ENCODE data around the gene RGS3.
"Not testable (repeated sequence)": the region's sequence is repeated elsewhere in the genome, so short reads cannot be mapped to it uniquely, and the experiment has no call there.

The RGS3 gene

GRCh38 chr9:113463418-113464285 lies at the start of gene RGS3:
RGS3 (plus strand) TSS chr9:113463727; CDS start chr9:113463803, 76 bp downstream.
- in situ Hi-C loops (cut with MboI; ENCODE audit: low sequenced_read_pairs), result no loop called here

GRCh38 chr9:113416149-113416721 lies 47.3 kb upstream of the RGS3 start:
- in situ Hi-C loops (cut with MboI; ENCODE audit: low sequenced_read_pairs), result no loop called here

- in situ Hi-C loops (cut with MboI; ENCODE audit: low sequenced_read_pairs), result no loop called here
Measured at GRCh38 chr9:113417370-113417769, 46.2 kb upstream of the RGS3 start.

GRCh38 chr9:113421726-113422125 lies 41.8 kb upstream of the RGS3 start:
- in situ Hi-C loops (cut with MboI; ENCODE audit: low sequenced_read_pairs), result no loop called here

- in situ Hi-C loops (cut with MboI; ENCODE audit: low sequenced_read_pairs), result no loop called here
Measured at GRCh38 chr9:113425072-113425471, 38.5 kb upstream of the RGS3 start.

GRCh38 chr9:113426701-113427100 lies 36.8 kb upstream of the RGS3 start:
- in situ Hi-C loops (cut with MboI; ENCODE audit: low sequenced_read_pairs), result no loop called here

- in situ Hi-C loops (cut with MboI; ENCODE audit: low sequenced_read_pairs), result no loop called here
Measured at GRCh38 chr9:113427629-113428028, 35.9 kb upstream of the RGS3 start.

- in situ Hi-C loops (cut with MboI; ENCODE audit: low sequenced_read_pairs), result no loop called here
Measured at GRCh38 chr9:113428062-113428615, 35.4 kb upstream of the RGS3 start.

GRCh38 chr9:113431191-113431590 lies 32.3 kb upstream of the RGS3 start:
- in situ Hi-C loops (cut with MboI; ENCODE audit: low sequenced_read_pairs), result no loop called here

- in situ Hi-C loops (cut with MboI; ENCODE audit: low sequenced_read_pairs), result no loop called here
Measured at GRCh38 chr9:113436728-113437515, 26.6 kb upstream of the RGS3 start.

GRCh38 chr9:113437716-113438115 lies 25.8 kb upstream of the RGS3 start:
- in situ Hi-C loops (cut with MboI; ENCODE audit: low sequenced_read_pairs), result not testable (repeated sequence)

- in situ Hi-C loops (cut with MboI; ENCODE audit: low sequenced_read_pairs), result loop anchor here (5.0 kb wide), 1 partner anchor 213 kb away; no protein-coding TSS in a partner anchor
Measured at GRCh38 chr9:113444736-113445135, 18.8 kb upstream of the RGS3 start.

- in situ Hi-C loops (cut with MboI; ENCODE audit: low sequenced_read_pairs), result loop anchor here (5.0 kb wide), 1 partner anchor 211 kb away; no protein-coding TSS in a partner anchor
Measured at GRCh38 chr9:113446323-113446740, 17.2 kb upstream of the RGS3 start.

GRCh38 chr9:113449376-113449775 lies 14.2 kb upstream of the RGS3 start:
- in situ Hi-C loops (cut with MboI; ENCODE audit: low sequenced_read_pairs), result loop anchor here (5.0 kb wide), 1 partner anchor 208 kb away; no protein-coding TSS in a partner anchor

- in situ Hi-C loops (cut with MboI; ENCODE audit: low sequenced_read_pairs), result loop anchor here (5.0 kb wide), 1 partner anchor 140 kb away; no protein-coding TSS in a partner anchor
Measured at GRCh38 chr9:113452113-113452605, 11.4 kb upstream of the RGS3 start.

- in situ Hi-C loops (cut with MboI; ENCODE audit: low sequenced_read_pairs), result loop anchor here (5.0 kb wide), 1 partner anchor 137 kb away; no protein-coding TSS in a partner anchor
Measured at GRCh38 chr9:113454914-113455761, 8.4 kb upstream of the RGS3 start.

GRCh38 chr9:113456235-113456634 lies 7.3 kb upstream of the RGS3 start:
- in situ Hi-C loops (cut with MboI; ENCODE audit: low sequenced_read_pairs), result no loop called here

- in situ Hi-C loops (cut with MboI; ENCODE audit: low sequenced_read_pairs), result no loop called here
Measured at GRCh38 chr9:113461285-113461684, 2.2 kb upstream of the RGS3 start.

- in situ Hi-C loops (cut with MboI; ENCODE audit: low sequenced_read_pairs), result no loop called here
Measured at GRCh38 chr9:113461943-113462342, 1.6 kb upstream of the RGS3 start.

GRCh38 chr9:113462781-113463286 lies 693 bp upstream of the RGS3 start:
- in situ Hi-C loops (cut with MboI; ENCODE audit: low sequenced_read_pairs), result no loop called here
